ENCODE results near the gene MPV17L2.

Gene MPV17L2

DNA sequence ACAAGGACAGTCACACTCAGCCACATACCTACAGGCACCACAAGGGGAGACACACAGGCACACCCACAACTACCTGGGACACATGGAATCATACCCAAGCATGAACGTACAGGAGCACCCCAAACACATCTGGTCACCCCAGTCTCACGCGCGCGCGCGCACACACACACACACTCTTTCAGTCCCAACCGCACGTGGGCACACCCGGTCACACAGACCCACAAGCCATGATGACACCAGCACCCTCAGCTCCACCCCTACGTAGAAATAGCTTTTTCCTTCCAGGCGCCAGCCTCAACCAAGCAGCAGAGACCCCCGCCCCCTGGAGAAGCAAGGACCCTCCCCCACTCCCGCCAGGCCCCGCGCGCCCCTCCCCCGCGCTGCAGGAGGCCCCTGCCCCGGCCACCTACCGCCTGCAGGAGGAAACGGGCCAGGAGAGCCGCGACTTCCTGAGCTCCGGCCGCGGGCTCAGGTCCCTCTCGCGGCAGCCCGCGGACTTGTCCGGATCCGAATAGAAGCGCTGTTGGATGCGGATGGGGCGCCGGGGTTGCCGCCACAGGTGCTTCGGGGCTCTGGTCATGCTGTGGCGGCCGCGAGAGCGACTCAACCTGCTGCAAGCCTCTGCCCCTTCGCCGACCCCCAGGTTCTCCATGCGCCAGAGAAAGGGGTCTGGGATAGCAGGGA is 39.7 kb downstream of the MPV17L2 start:
- DNase-seq, result peak in 2 of 58 donors; percentile 21 to 40

DNA sequence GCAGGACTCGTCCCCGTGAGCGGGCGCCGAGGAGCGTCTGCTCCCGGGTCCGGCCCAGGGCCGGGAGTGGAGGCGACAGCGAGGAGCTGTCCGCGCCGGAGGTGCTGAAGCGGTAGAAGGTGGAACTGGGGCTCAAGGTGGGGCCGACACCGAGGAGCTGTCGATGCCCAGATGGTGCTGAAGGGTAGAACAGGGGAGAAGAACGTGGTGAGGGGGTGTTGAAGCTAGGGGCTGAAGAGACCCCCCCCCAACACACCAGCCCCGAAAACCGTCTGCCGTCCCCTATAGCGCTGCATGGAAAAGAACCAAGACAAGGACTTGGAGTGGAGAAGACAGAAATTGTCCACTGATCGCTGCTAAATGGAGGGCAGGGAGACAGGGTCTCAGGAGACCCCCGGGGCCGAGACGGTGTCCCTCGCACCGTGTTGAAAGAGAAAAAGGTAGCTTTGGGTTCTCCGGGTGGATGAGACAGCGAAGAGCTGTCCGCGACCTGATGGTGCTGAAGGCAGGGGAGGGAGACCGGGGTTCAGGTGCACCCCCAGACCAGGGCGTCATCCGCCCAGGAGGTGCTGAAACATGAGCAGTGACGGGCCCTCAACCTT is 40.3 kb downstream of the MPV17L2 start:
- DNase-seq, result peak in 4 of 58 donors; percentile 4 to 40 (median 16)

DNA sequence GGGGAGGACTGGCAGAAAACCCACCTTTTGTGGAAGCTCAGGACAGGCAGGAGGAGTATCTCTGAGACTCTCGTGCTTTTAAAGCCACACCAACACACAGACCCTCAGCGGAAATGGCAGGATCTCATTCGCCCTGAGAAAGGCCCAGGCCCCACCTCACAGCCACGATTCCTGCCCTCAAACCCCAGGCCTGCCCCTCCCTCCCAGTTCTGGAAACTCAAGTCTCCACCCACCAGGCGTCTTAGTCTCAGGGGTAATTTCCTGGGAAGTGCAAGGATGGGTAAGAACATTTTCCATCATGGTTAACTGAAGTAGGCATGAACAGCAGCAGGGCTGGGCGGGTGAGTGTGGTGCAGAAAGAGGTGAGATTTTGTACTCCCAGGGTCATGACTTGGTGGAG is 41.2 kb downstream of the MPV17L2 start:
- no peak for DNase-seq

DNA sequence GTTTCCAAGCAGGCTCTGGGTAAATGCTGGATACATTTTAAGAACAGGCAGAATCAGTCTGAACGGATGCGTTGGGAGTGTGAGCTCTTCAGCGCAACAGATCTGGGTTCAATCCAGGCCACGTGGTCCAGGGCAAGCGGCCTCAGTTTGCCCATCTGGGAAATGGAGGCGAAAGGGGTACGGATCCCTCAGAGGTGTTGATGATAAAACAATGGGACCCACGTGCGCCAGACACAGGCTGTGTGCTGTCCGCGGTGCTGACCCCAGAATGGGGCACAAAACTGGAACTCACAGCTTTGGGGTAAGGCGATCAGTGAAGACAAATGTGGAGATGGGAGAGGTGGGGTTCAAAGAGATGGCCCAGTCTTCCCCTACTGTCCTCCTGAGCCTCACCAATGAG is 46.3 kb downstream of the MPV17L2 start:
- DNase-seq, result no peak

DNA sequence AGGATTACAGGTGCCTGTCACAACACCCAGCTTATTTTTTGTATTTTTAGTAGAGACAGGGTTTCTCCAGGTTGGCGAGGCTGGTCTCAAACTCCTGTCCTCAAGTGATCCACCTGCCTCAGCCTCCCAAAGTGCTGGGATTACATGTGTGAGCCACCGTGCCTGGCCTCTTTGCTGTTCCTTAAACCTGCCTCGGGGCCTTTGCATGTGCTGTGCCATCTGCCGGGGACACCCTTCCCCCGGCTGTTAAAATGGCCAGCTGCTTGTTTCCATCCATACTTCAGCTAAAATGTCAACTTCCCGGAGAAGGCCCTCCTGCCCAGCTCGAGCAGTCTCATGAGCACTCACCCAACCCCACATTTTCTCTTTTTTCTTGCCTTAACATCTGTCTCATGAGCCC is 52.3 kb downstream of the MPV17L2 start:
- DNase-seq, result no peak
